ENCODE results near the gene PRRT3.

GRCh38 chr3:9928158-9928557 is 24.1 kb downstream of the PRRT3 start:
- TF ChIP-seq SOX15 (CRISPR knock-in tag; IDR thresholded peaks at IDR 0.05) (no peak), CTCF (IDR thresholded peaks at IDR 0.05) (no peak), NR3C1 (CRISPR knock-in tag; conservative IDR thresholded peaks at IDR 0.05; ENCODE audit: low read depth) (no peak), NR2C2 (CRISPR knock-in tag; IDR thresholded peaks at IDR 0.05) (no peak), FOXP1 (CRISPR knock-in tag; IDR thresholded peaks at IDR 0.05; ENCODE audit: borderline replicate concordance) (no peak), ZBTB21 (CRISPR knock-in tag; IDR thresholded peaks at IDR 0.05; ENCODE audit: borderline replicate concordance) (no peak)

All from WTC11 (cell line).